ENCODE data around the gene HTRA3.

Gene HTRA3

DNA sequence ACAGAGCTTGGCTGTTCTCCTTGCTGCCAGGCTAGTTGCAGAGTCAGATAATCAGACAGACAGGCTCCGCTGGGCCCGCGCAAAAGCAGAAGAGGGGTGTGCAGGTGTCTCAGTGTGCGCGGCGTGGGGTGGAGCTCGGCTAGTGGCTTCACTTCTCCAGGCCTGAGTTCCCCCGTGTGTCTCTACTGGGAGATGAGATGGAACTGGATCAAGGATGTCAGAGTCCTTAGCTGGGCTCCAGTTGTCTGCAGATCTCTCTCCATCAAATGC lies 21.1 kb downstream of the HTRA3 start:
- DNase-seq, result no peak

DNA sequence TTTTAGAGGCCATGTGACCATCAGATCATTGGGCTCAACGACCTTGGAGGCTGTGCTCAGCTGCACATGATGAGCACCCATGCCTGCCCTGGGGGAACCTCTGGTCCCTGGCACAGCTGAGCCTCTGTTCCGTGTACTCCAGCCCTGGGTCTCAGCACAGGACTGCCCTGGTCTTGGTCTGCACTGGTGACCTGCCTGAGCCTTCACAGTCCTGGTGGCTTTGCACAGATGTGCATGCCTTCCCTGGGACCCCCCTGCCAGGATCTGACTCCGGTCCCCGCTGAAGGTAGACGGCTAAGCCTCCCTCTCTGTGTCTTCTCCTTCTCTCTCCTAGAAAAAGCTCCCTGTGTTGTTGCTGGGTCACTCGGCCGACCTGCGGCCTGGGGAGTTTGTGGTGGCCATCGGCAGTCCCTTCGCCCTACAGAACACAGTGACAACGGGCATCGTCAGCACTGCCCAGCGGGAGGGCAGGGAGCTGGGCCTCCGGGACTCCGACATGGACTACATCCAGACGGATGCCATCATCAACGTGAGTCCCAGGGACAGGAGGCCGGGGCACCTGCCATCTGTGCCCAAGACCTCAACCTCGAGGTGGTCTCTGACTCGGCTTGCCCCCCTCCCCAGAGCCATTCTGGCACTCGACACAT lies 21.6 kb downstream of the HTRA3 start:
- DNase-seq, result no peak

DNA sequence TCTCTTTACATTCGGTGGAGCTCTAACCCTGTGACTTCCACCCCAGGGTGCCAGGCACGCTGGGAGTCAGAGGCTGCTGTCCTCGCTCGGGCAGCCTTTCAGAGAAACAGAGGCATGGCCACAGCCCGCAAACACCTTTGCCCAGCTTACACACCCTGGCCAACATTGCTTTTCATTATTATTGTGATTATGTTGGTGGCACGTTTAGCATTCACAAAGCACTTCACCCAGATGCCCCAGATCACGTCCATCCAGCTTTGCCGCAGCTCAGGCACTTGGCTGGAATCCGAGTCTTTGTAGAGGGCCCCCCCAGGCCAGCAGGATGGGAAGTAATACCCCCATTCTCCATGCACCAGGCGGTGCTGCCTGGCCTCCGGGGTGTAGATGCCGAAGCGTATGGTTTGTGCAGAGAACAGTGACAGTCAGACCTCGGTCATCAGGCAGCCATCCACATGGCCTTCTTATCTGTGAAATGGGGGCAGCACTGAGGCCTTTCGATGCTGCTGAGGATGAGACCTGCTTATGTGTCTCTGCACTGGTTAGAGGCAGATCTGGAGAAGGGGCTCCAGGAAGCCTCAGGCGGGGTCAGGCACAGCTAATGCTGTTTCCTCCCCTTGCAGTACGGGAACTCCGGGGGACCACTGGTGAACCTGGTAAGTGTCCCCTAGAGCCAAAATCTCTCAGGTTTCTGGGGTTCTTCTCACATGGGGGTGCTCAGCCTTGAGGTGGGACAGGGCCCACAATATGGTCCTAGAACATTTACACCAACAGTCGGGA lies 22.3 kb downstream of the HTRA3 start:
- no peak for DNase-seq

DNA sequence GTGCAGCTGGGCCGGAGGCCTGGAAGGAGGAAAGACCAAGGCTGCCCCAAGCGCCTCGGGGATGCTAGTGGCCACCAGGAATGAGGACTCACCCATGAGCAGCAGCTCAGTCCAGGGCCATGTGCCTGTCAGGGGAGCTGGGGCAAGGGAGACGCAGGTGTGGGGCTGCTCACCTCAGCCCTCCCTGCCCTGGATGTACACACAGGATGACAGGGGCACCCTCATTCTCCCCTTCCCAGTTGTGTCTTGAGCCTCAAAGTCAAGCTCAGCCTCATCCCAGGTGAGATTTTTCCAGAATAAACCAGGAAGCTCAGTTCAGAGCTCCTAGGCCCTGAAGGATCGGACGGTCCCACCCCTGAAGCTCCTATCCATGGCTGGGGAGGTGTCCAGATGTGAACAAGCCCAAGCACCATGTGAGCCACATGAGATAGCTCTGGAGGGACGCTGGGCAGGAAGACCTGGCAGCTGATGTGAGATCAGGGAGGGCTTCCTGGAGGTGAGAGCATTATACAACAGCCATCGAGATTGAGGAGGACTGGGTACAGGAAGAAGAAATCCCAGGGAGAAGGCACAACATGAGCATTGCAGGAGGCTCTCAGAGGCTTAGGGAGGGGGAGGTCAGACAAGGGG lies 23.0 kb downstream of the HTRA3 start:
- DNase-seq, result no peak

DNA sequence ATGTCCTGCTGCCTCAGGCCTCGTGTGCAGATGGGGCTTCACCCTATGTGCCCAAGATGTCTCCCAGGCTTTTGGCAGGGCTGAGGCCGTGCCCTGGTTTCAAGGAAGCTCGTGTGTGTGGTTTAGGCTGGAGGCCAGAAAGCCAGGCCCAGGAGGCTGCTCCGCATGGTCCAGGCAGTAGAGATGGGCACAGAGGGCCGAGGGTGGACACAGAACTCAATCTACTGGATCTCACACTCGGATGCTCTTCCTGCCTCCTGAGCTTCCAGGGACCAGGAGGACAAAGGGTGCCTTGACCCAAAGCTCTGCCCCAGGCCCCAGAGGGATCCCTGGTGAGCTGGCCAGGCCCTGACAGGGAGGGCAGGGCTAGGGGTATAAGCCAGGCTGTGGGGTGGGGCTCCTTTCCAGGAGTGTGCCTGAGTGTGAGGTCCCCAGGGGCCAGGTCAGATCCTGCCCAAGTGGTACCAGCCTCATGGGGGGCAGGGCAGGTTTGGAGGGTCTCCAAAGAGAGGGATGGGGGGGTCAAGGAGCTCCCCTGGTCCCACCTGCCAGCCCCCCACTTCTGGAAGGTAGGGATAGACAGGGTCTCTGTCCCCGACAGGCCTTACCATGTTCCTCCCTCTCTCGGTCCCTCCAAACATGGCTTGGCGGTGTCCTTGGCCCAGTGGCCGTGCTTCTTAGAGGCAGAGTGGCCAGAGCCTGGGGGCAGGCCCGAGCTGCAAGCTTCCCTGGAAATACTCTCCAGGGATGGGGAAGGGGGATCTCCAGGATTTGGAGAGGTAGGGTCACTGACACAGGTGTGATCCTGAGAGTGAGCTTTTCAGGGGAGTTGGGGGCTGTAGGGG lies 23.8 kb downstream of the HTRA3 start:
- DNase-seq, result no peak

DNA sequence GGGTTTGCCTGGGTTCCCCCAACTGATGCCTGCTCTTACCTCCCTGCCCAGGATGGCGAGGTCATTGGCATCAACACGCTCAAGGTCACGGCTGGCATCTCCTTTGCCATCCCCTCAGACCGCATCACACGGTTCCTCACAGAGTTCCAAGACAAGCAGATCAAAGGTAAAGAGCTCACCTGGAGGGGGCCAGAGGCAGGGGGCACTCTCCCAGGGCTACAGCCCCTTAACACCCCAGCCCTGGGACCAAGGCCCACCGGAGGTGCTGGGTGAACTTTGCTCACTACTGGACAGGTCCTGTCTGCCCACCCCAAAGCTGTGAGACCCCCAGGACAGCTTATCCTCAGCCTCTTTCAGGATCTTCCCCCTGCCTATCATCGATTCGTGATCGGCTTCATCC lies 24.5 kb downstream of the HTRA3 start:
- DNase-seq, result no peak

DNA sequence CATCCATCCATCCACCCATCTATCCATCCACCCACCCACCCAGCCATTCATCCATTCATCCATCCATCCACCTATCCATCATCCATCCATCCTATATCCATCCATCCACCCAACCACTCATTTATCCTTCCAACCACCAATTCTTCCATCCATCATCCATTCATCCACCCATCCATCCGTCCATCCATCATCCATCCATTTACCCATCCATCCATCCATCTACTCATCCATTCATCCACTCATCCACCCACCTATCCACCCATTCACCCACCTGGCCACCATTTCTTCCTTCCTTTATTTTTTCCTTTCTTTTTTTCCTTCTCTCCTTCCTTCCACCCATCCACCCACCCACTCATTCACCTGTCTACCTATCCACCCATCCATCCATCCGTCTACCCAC lies 25.2 kb downstream of the HTRA3 start:
- no peak for DNase-seq

DNA sequence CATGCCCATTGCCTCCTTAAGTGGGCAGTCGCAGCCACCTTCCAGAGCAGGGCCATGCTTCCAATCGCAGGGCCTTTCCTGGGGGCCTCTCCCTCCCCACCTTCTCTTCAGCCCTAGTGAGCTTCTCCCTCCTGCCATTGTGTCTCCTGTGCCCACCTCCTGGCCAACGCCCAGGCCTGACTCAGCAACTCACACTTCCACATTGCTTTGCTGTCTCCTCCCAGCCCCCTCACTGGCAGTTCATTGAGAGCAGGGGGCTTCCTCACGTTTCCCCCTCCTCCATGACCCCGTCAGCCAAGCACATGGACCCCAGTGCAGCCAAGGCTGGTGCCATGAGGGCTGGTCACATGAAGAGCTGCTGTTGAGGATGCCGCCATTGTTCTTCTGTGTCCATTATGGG lies 25.9 kb downstream of the HTRA3 start:
- DNase-seq, result no peak

DNA sequence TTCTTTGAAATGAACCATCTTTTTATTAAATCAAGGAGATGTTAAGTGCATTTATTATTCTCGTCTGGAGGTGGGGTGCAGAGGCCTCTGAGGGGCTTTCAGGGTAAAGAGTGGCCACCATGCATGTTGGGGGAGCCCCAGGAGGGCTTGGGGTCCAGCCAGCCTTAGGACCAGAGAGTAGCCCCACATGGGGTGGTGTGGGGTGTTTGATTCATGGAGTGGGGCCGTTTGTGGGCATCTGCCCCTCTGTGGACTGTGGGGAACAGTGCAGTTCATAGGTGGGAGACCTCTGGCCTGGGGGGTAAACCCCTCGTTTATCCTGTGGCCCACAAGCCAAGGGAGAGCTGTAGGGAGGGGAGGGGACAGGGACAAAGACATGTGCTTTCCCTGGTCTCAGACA lies 26.9 kb downstream of the HTRA3 start:
- DNase-seq, result no peak

DNA sequence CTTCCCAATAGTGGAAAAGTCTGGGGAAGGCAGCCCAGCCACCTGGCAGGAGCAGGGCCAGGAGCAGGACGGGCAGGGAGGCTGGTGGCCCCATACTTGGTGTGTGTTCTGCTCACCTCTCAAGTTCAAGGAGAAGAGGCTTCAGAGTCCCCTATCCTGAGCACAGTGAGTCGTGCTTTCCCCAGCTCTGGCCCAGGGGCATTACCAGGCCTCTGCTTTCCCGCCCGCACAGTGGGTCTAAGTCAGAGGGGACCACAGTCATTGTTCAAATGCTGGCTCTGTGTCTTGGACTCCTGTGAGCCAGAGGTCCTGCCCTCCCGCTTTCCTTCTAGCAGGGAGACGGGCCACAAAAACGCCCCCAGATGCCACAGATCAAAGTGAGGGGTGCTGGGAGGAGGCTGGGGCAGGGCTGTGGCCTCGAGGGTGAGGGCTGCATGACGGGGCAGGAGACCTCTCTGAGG lies 27.6 kb downstream of the HTRA3 start:
- DNase-seq, result no peak

DNA sequence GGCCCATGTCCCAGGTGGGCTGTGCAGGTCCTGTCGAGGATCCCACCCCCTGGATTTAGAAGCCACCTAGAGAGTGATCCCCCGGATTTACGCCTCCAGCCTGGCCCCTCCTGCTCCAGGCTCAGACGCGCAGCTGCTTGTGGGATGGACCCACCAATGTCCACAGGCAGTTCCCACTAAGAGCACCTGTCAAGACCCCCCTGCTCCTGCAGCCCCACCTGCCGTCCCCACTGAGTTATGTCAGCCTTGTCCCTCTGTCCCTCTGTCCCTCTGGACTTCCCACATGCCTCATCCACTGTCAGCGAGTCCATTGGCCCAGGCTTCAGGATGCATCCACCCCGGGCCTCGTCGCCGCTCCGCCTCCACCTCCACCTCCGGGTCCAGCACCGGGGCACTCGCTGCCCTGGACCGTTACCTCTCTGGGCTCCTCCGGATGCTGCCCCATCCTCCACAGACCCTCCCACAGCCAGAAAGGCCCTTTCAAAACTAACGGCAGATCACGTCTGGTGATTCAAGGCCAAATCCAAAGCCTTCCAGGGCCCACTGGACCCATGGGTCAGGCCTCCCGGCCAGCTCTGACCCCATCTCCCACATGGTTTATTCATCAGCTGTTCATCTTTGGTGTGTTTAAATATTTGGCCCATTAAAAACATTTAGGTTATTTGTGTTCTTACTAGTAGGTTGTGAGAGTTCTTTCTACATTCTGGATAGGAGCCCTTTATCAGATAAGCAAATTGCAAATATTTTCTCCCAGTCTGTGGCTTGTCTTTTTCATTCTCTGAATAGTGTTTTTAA lies 28.3 kb downstream of the HTRA3 start:
- DNase-seq, result no peak

DNA sequence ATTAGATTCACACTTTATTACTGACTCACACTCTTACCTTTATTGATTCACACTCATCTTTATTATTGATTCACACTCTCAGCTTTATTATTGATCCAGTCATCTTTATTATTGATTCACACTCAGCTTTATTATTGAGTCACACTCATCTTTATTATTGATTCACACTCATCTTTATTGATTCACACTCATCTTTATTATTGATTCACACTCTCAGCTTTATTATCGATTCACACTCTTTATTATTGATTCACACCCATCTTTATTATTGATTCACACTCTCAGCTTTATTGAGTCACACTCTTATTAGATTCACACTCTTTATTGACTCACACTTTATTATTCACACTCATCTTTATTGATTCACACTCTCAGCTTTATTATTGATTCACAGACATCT lies 31.3 kb downstream of the HTRA3 start:
- DNase-seq, result no peak

DNA sequence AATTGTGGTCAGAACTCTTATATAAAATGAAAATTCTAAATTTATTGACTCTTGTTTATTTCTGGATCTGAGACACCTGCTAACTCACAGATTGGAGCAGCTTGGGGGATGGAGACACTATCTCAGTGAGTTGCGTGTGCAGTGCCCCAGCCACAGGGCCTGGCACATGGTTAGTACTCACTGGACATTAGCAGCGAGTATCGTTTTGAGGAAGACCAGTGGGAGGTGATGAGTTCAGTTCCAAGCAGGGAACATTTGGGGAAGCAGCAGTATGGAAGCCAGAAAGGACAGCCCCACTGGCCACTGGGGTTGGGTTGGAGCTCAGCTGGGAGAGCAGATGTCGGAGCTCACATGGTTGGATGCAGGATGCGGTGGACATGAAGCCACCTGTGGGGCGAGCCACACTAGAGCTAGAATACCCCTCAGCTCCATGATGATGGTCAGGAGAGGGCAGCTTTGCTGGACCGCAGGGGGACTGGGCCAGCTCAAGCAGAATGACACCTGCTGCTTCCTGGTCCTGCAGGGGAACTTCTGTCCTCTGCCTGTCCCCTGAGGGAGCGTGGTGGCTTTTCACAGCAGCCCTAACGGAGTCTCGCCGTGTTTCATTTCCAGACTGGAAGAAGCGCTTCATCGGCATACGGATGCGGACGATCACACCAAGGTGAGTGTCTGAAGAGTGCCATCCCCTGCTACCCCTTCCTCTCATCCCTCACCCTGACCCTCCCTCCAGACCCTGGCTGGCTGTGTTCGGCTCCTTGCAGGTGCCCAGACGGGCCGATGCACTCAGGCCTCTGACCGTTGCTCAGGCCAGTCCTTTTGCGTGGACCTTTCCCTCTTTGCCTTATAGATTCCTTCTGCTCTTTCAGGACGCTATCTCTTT lies 32.5 kb downstream of the HTRA3 start:
- DNase-seq, result no peak

DNA sequence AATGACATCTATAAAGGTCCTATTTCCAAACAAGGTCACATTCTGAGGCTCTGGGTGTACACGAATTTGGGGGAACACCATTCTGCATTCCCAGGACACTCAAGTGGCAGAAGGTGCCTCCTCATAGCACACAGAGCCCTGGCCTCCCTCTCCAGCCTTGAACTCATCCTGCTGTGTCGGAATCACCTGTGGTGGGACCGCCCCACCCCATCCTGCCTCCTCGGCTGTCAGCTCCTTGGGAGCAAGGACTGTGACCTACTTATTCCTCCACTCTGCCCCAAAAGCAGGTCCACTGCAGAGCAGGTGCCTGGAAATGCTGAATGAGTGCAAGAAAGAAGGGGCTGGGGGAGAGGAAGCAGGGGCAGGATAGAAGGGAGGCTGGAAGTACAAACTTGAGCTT lies 33.5 kb downstream of the HTRA3 start:
- DNase-seq, result no peak

DNA sequence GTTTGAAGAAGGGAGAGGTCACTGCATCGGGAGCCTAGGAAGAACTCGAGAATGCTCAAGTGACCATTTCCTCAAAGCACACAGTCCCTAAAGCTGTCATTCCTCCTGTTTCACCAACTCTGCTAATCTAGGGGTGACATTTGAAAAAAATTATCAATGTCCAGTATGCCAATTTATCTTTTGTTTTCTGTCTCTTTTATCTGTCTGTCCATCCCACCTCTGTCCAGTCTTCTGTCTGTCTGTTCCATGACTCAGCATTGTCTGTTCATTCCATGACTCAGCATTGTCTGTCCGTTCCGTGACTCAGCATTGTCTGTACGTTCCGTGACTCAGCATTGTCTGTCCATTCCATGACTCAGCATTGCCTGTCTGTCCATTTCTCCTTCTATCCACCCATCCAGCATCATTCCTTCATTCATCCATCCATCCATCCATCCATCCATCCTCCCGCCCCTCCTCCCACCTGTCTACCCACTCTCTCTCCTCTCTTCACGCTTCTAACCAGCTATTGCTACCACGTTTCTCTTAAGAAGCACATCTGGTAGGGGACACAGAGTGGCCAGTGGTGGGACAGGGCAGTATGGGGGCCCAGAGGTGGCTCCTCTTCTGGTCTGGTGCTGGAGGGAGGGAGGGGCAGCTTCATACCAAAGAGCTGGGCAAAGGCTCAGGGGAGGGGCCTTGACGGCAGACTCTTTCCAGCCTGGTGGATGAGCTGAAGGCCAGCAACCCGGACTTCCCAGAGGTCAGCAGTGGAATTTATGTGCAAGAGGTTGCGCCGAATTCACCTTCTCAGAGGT lies 34.1 kb downstream of the HTRA3 start:
- DNase-seq, result no peak

DNA sequence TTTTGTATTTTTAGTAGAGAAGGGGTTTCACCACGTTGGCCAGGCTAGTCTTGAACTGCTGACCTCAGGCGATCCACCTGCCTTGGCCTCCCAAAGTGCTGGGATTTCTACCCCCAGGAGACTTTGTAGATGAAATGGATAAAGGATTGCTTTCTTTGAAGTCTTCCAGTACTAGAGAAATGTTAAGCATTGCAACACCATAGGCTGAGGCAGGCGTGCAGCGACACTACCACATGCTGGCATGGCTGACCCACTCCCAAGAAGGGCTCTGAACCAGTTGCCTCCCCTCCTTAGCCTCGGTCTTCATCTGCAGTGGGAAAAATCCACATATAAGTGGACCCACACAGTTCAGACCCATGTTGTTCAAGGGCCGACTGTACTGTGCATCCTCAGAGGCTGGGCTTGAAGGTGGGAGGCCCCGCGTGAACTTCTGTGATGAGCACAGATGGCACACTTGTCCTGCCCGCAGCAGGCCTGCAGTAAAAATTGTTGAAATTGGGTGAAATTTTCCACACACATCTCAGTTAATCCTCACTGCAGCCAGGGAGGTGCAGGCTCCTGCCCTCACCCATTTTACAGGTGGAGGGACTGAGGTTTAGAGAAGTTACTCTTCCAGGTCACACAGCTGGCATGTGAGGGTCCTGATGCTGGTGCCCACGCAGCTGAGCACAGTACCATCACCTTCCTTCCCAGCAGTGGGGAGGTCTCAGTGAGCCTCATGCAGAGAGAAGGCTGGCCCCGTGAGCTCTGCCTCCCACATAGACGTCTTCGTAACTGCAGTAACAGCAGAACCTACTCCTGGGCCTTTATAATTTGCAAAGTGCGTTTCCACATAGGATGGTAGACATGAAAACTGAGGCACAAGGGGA lies 35.5 kb downstream of the HTRA3 start:
- no peak for DNase-seq

DNA sequence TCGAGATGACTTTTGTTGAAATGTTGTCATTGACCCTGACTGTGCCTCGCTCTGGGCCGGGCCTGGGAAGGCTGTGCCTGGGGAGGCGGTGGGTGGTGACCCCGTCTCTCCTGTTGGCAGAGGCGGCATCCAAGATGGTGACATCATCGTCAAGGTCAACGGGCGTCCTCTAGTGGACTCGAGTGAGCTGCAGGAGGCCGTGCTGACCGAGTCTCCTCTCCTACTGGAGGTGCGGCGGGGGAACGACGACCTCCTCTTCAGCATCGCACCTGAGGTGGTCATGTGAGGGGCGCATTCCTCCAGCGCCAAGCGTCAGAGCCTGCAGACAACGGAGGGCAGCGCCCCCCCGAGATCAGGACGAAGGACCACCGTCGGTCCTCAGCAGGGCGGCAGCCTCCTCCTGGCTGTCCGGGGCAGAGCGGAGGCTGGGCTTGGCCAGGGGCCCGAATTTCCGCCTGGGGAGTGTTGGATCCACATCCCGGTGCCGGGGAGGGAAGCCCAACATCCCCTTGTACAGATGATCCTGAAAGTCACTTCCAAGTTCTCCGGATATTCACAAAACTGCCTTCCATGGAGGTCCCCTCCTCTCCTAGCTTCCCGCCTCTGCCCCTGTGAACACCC lies 36.4 kb downstream of the HTRA3 start:
- no peak for DNase-seq

DNA sequence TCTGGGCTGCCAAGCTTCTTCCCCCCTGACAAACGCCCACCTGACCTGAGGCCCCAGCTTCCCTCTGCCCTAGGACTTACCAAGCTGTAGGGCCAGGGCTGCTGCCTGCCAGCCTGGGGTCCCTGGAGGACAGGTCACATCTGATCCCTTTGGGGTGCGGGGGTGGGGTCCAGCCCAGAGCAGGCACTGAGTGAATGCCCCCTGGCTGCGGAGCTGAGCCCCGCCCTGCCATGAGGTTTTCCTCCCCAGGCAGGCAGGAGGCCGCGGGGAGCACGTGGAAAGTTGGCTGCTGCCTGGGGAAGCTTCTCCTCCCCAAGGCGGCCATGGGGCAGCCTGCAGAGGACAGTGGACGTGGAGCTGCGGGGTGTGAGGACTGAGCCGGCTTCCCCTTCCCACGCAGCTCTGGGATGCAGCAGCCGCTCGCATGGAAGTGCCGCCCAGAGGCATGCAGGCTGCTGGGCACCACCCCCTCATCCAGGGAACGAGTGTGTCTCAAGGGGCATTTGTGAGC lies 37.0 kb downstream of the HTRA3 start:
- peak in 1 of 56 donors; percentile 30 for DNase-seq

Measured in amygdala (tissue), 56 donors.